GM10266 (cell line): ENCODE measurements around the gene PDLIM5.

Experiments used
- DNase-seq: peaks from one replicate; pipeline ENCODE4 v3.0.0; 2012; ENCODE audit errors: extremely low spot score
- CTCF ChIP-seq: IDR thresholded peaks from 2 replicates; pipeline ENCODE4 v1.5.1; 2012; ENCODE audit warnings: mild to moderate bottlenecking, low read depth; ENCODE audit not compliant: control insufficient read depth, insufficient read depth; ENCODE audit errors: missing control alignments

Gene PDLIM5

GRCh38 chr4:94595880-94596483 lies 144.2 kb downstream of the PDLIM5 start:
- peak; percentile 25 for DNase-seq
- peak; percentile 53 for TF ChIP-seq CTCF

GRCh38 chr4:94598758-94599157 lies 147.0 kb downstream of the PDLIM5 start:
- TF ChIP-seq CTCF: no peak
- no peak for DNase-seq

GRCh38 chr4:94603170-94603747 lies 151.5 kb downstream of the PDLIM5 start:
- no peak for DNase-seq
- no peak for TF ChIP-seq CTCF

- DNase-seq: no peak
- TF ChIP-seq CTCF: no peak
Measured at GRCh38 chr4:94605241-94605805, 153.6 kb downstream of the PDLIM5 start.

GRCh38 chr4:94610145-94610544 lies 158.4 kb downstream of the PDLIM5 start:
- no peak for DNase-seq
- TF ChIP-seq CTCF: no peak

- TF ChIP-seq CTCF: no peak
- DNase-seq: no peak
Measured at GRCh38 chr4:94613248-94613647, 161.5 kb downstream of the PDLIM5 start.

GRCh38 chr4:94615451-94615850 lies 163.7 kb downstream of the PDLIM5 start:
- no peak for TF ChIP-seq CTCF
- DNase-seq: no peak
